Endodermal cell (in vitro differentiated cells): ENCODE measurements around the gene ZNF335. TPM values are rescaled to one million over a fixed set of nuclear protein-coding genes. Genes with fewer than 3 reads are reported as not detected.

Experiments used
- DNase-seq: peaks from one replicate; pipeline ENCODE4 v3.0.0-alpha.2; 2017
- H3K27ac ChIP-seq: 2 replicates; pipeline ENCODE4 v1.5.1; 2013; ENCODE audit warnings: mild to moderate bottlenecking, low read depth, low read length, moderate library complexity
- H3K27me3 ChIP-seq: 2 replicates; pipeline ENCODE4 v1.6.1; 2013; ENCODE audit warnings: mild to moderate bottlenecking, low read length, moderate library complexity; ENCODE audit not compliant: insufficient read depth, control insufficient read depth, poor library complexity, severe bottlenecking
- H3K36me3 ChIP-seq: 2 replicates; pipeline ENCODE4 v1.7.0; 2013; ENCODE audit warnings: mild to moderate bottlenecking, low read length, moderate library complexity; ENCODE audit not compliant: control insufficient read depth, insufficient read depth
- H3K4me1 ChIP-seq: one replicate; pipeline ENCODE4 v1.7.0; 2013; ENCODE audit warnings: low read length; ENCODE audit not compliant: control insufficient read depth, insufficient read depth
- H3K4me3 ChIP-seq: 2 replicates; pipeline ENCODE4 v1.5.1; 2013; ENCODE audit warnings: mild to moderate bottlenecking, low read length, moderate library complexity
- H3K9ac ChIP-seq: 2 replicates; pipeline ENCODE4 v1.6.1; 2013; ENCODE audit warnings: mild to moderate bottlenecking, low read length, moderate library complexity; ENCODE audit not compliant: poor library complexity, severe bottlenecking; ENCODE audit errors: extremely low read depth
- H3K9me3 ChIP-seq: 2 replicates; pipeline ENCODE4 v1.6.1; 2013; ENCODE audit warnings: mild to moderate bottlenecking, low read length, moderate library complexity; ENCODE audit not compliant: control insufficient read depth
- H3K27ac Mint-ChIP-seq: 2 replicates; pipeline ENCODE4 v1.8.0; 2020; ENCODE audit warnings: mixed read lengths
- H3K27me3 Mint-ChIP-seq: 2 replicates; pipeline ENCODE4 v1.8.0; 2021; ENCODE audit warnings: mild to moderate bottlenecking, mixed read lengths; ENCODE audit not compliant: insufficient read depth
- H3K36me3 Mint-ChIP-seq: 2 replicates; pipeline ENCODE4 v1.8.0; 2020; ENCODE audit warnings: low read depth, mixed read lengths
- H3K4me1 Mint-ChIP-seq: 2 replicates; pipeline ENCODE4 v1.8.0; 2020; ENCODE audit warnings: mixed read lengths
- H3K4me3 Mint-ChIP-seq: 2 replicates; pipeline ENCODE4 v1.8.0; 2020; ENCODE audit warnings: mild to moderate bottlenecking, moderate library complexity, mixed read lengths
- H3K9me3 Mint-ChIP-seq: 2 replicates; pipeline ENCODE4 v1.8.0; 2020; ENCODE audit warnings: mild to moderate bottlenecking, mixed read lengths
- WGBS, 2 experiments: methylation state at CpG; one replicate each; pipeline versions ENCODE4 v1.1.5 to v1.1.7; 2013; ENCODE audit warnings: missing lambda C conversion rate in 2 of 2, mixed read lengths in 1 of 2; ENCODE audit not compliant: insufficient coverage in 1 of 2, insufficient read length in 1 of 2; 5-methylcytosine and 5-hydroxymethylcytosine counted together
- total RNA-seq, 2 donors: library from RNA; stranded (reverse); fragmentation: NEBNext Ultra II Directional in 1 of 2; extraction: Animal tissue kit (Norgen Biotek cat#: 25700) in 1 of 2; gene quantifications; 2 replicates in 1 of 2; 3 replicates in 1 of 2; pipeline ENCODE4 v1.2.1, GENCODE V29; 2021
- TF ChIP-seq, protein P1 (sequence below): fragments of 200-600 bp; sonication (generic); conservative IDR thresholded peaks from 2 replicates; pipeline ENCODE4 v1.5.0; 2021; ENCODE audit warnings: antibody characterized with exemption, mild to moderate bottlenecking

Gene ZNF335
- total RNA-seq, 2 donors from 2014 or later, result 18.3 to 21.0 TPM

DNA sequence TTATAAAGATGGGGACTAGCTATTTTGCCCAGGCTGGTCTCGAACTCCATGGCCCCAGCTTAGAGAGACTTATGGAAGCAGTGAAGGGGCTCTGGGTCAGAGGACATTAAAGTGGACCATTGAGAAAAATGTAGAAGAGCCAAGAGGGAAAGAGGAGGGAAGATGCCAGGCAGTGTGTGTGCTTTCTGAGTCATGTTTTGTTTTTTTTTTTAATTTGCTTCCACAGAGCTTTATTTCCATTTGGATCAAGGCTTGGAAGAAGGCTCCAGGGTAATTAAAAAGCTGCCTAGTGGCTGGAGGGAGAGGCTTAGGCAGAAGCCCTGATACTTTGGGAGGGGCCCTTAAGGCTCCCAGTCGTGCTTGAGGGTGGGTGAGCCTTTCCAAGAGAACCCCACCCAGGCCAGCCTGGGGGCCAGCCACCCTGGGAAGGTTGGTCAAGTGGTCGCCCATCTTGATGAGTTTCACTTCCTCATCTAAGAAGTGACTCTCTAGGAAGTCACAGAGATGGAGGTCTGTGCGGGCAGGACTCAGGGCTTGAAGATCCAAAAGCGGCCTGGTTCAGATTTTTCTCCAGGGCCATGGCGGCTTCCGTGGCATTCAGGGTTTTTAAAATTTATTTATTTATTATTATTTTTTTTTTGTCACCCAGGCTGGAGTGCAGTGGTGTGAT, 3.0 kb upstream of the ZNF335 start:
- no peak overlapping the region for H3K4me3 ChIP-seq
- 88 to 100% methylated on average over 1 to 6 of the region's 7 CpGs for WGBS, 2 experiments
- H3K27ac Mint-ChIP-seq, result no peak overlapping the region
- no peak for DNase-seq
- no peak overlapping the region for H3K9ac ChIP-seq
- H3K9me3 ChIP-seq, result no peaks in the 10 kb centered on the region
- H3K9me3 Mint-ChIP-seq, result no peaks in the 10 kb centered on the region
- H3K4me3 Mint-ChIP-seq, result no peak overlapping the region
- H3K27me3 ChIP-seq, result no peaks in the 10 kb centered on the region
- peaks cover 19% of the 10 kb centered on the region for H3K27me3 Mint-ChIP-seq
- H3K4me1 Mint-ChIP-seq, result peaks cover 18% of the 10 kb centered on the region
- H3K27ac ChIP-seq, result no peak overlapping the region
- peaks cover under 1% of the 10 kb centered on the region for H3K4me1 ChIP-seq
- no peaks in the 10 kb centered on the region for H3K36me3 ChIP-seq
- TF ChIP-seq, protein P1, sequence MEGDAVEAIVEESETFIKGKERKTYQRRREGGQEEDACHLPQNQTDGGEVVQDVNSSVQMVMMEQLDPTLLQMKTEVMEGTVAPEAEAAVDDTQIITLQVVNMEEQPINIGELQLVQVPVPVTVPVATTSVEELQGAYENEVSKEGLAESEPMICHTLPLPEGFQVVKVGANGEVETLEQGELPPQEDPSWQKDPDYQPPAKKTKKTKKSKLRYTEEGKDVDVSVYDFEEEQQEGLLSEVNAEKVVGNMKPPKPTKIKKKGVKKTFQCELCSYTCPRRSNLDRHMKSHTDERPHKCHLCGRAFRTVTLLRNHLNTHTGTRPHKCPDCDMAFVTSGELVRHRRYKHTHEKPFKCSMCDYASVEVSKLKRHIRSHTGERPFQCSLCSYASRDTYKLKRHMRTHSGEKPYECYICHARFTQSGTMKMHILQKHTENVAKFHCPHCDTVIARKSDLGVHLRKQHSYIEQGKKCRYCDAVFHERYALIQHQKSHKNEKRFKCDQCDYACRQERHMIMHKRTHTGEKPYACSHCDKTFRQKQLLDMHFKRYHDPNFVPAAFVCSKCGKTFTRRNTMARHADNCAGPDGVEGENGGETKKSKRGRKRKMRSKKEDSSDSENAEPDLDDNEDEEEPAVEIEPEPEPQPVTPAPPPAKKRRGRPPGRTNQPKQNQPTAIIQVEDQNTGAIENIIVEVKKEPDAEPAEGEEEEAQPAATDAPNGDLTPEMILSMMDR, result no peak
- H3K36me3 Mint-ChIP-seq, result no peaks in the 10 kb centered on the region

DNA sequence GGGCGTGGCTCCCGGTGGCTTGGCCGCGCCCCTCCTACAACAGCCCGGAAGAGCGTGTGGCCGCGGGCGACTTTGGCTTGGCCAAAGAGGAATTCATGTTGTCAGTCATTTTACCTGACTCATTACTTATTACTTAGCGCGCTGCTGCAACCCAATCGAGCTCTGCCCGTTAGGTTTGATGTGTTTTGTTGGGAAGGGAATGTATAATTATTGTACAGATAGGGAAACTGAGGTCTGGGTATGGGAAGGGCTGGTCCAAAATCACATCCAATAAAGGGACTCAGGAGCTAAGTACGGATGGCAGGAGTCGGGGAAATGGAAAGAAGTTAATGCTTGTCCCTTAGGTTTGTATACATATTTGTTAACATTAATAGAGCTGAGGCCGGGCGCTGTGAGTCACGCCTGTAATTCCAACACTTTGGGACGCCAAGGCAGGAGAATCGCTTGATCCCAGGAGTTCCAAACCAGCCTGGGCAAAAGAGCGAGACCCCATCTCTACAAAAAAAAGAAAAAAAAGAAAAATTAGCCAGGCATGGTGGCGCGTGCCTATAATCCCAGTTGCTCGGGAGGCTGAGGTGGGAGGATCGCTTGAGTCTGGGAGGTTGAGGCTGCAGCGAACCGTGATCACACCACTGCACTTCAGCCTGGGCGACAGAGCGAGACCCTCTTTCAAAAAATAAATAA, 639 bp upstream of the ZNF335 start:
- H3K4me1 Mint-ChIP-seq, result peaks cover 11% of the 10 kb centered on the region
- H3K9me3 Mint-ChIP-seq, result no peaks in the 10 kb centered on the region
- Histone ChIP-seq H3K4me1 (peaks cover 3% of the 10 kb centered on the region), H3K27me3 (no peaks in the 10 kb centered on the region), H3K36me3 (peaks cover 16% of the 10 kb centered on the region), H3K27ac (peak overlapping the region; percentile 100), H3K4me3 (peak overlapping the region; percentile 96), H3K9me3 (no peaks in the 10 kb centered on the region), H3K9ac (peak overlapping the region; percentile 100)
- WGBS, 2 experiments, result 43 to 72% methylated on average over 11 to 27 of the region's 29 CpGs
- peak overlapping the region; percentile 84 for H3K4me3 Mint-ChIP-seq
- H3K27ac Mint-ChIP-seq, result peak overlapping the region; percentile 100
- peaks cover 13% of the 10 kb centered on the region for H3K27me3 Mint-ChIP-seq
- H3K36me3 Mint-ChIP-seq, result peaks cover 4% of the 10 kb centered on the region
- TF ChIP-seq, protein P1, result no peak
- no peak for DNase-seq

DNA sequence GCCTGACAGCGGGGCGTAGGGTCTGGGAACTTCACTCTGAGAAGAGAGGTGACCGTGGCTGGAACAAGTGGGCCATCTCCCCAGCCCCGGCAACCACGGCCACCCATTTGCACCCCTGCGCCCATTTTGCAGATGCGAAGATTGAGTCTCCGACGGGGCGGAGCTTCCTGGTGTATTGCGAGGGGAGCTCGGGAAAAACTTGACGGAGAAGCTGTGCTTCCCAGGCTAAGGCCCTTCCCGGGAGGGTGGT, 653 bp downstream of the ZNF335 start:
- peaks cover 13% of the 10 kb centered on the region for H3K36me3 Mint-ChIP-seq
- H3K9ac ChIP-seq, result peak overlapping the region; percentile 100
- H3K9me3 ChIP-seq, result no peaks in the 10 kb centered on the region
- no peak for DNase-seq
- WGBS, 2 experiments, result 23 to 26% methylated on average over 12 to 14 of the region's 14 CpGs
- H3K4me3 ChIP-seq, result peak overlapping the region; percentile 96
- peak overlapping the region; percentile 100 for H3K27ac ChIP-seq
- no peaks in the 10 kb centered on the region for H3K27me3 ChIP-seq
- peak overlapping the region; percentile 68 for H3K27ac Mint-ChIP-seq
- peaks cover 3% of the 10 kb centered on the region for H3K4me1 ChIP-seq
- peaks cover 25% of the 10 kb centered on the region for H3K36me3 ChIP-seq
- peaks cover 11% of the 10 kb centered on the region for H3K4me1 Mint-ChIP-seq
- H3K27me3 Mint-ChIP-seq, result peaks cover 6% of the 10 kb centered on the region
- no peaks in the 10 kb centered on the region for H3K9me3 Mint-ChIP-seq
- H3K4me3 Mint-ChIP-seq, result peak overlapping the region; percentile 84
- TF ChIP-seq, protein P1, result no peak
